ENCODE measurements around the gene ITPR1. TPM values are rescaled to one million over a fixed set of nuclear protein-coding genes. Genes with fewer than 3 reads are reported as not detected.

Gene ITPR1
- polyA plus RNA-seq, 1 of the 3 experiments (the other 2 are of a cell fraction): 5.9 TPM

- H3K27ac ChIP-seq (ENCODE audit: low read depth in 2 of 2, low read length in 1 of 2): no peak overlapping the region
Measured at GRCh38 chr3:4681301-4681700, 188.2 kb downstream of the ITPR1 start.

GRCh38 chr3:4684117-4684516, 191.0 kb downstream of the ITPR1 start:
- CTCF ChIA-PET: interaction anchor here (1.1 to 2.2 kb wide), 3 partner anchors 27 to 334 kb away, joined by 3 to 10 read pairs (median 5); no protein-coding TSS in a partner anchor
- H3K4me3 ChIP-seq (ENCODE audit: low read depth in 2 of 2, low read length in 1 of 2): no peak overlapping the region
- TF ChIP-seq IRF3 (IDR thresholded peaks at IDR 0.05; ENCODE audit: low read depth, low read length) (no peak), TEAD4 (IDR thresholded peaks at IDR 0.05; ENCODE audit: borderline replicate concordance, insufficient read depth) (no peak), GABPA (IDR thresholded peaks at IDR 0.05; ENCODE audit: low read depth) (no peak), EZH2phosphoT487 (IDR thresholded peaks at IDR 0.05; ENCODE audit: borderline replicate concordance, low read depth) (no peak), FOSL2 (IDR thresholded peaks at IDR 0.05; ENCODE audit: borderline replicate concordance, low read depth) (no peak), CHD2 (IDR thresholded peaks at IDR 0.05; ENCODE audit: low read length, partially characterized antibody) (no peak), USF2 (IDR thresholded peaks at IDR 0.05; ENCODE audit: borderline replicate concordance, low read depth, low read length) (no peak), JUND (IDR thresholded peaks at IDR 0.05) (no peak), FOXM1 (IDR thresholded peaks at IDR 0.05; ENCODE audit: low read depth) (no peak), RFX5 (IDR thresholded peaks at IDR 0.05; ENCODE audit: low read length) (no peak), SIN3A (IDR thresholded peaks at IDR 0.05; ENCODE audit: borderline replicate concordance, low read depth, low read length) (no peak), MAX (IDR thresholded peaks at IDR 0.05; ENCODE audit: low read depth) (no peak), RCOR1 (IDR thresholded peaks at IDR 0.05; ENCODE audit: low read length) (no peak), FOXJ3 (CRISPR knock-in tag; IDR thresholded peaks at IDR 0.05) (no peak), NRF1 (IDR thresholded peaks at IDR 0.05; ENCODE audit: low read depth, low read length) (no peak), RAD21 (IDR thresholded peaks at IDR 0.05; ENCODE audit: low read length) (no peak), MXI1 (IDR thresholded peaks at IDR 0.05; ENCODE audit: low read depth, low read length) (no peak), YY1 (IDR thresholded peaks at IDR 0.05; ENCODE audit: low read depth) (no peak)

More at GRCh38 chr3:4681301-4681700, 188.2 kb downstream of the ITPR1 start:
- ChIA-PET POLR2A (no interaction called here), CTCF (interaction anchor here (0.8 to 3.0 kb wide), 3 partner anchors 30 to 377 kb away, joined by 3 to 10 read pairs (median 3); no protein-coding TSS in a partner anchor)
- no peak overlapping the region for H3K9ac ChIP-seq
- H3K9me3 ChIP-seq: no peaks in the 10 kb centered on the region
- H3K4me1 ChIP-seq (ENCODE audit: control insufficient read depth in 1 of 2, insufficient read depth in 2 of 2, low read depth in 1 of 2, low read length in 1 of 2): peaks cover 0 to 7% of the 10 kb centered on the region in 2 experiments; a peak in 1 of 4 replicates
- H3K9me2 ChIP-seq: no peaks in the 10 kb centered on the region
- no peaks in the 10 kb centered on the region for H4K20me1 ChIP-seq (ENCODE audit: insufficient read depth)
- no peak overlapping the region for H3K4me3 ChIP-seq (ENCODE audit: low read depth in 2 of 2, low read length in 1 of 2)
- H3F3A ChIP-seq (replicated peaks; ENCODE audit: insufficient read depth): peaks cover 4% of the 10 kb centered on the region
- no peaks in the 10 kb centered on the region for H3K27me3 ChIP-seq (ENCODE audit: insufficient read depth)
- DNase-seq: no peak
- H3K79me2 ChIP-seq (ENCODE audit: insufficient read depth): no peaks in the 10 kb centered on the region
- no peak overlapping the region for H3K4me2 ChIP-seq
- TF ChIP-seq RCOR1 (IDR thresholded peaks at IDR 0.05; ENCODE audit: low read length) (no peak), IRF3 (IDR thresholded peaks at IDR 0.05; ENCODE audit: low read depth, low read length) (no peak), MAX (IDR thresholded peaks at IDR 0.05; ENCODE audit: low read depth) (no peak), YY1 (IDR thresholded peaks at IDR 0.05; ENCODE audit: low read depth) (no peak)
- peaks cover 0 to 25% of the 10 kb centered on the region in 2 experiments for H3K36me3 ChIP-seq (replicated peaks in 1 of 2; ENCODE audit: control insufficient read depth in 1 of 2, insufficient read depth in 2 of 2, low read length in 1 of 2)
- H2AFZ ChIP-seq (ENCODE audit: low read depth): no peak overlapping the region

More at GRCh38 chr3:4684117-4684516, 191.0 kb downstream of the ITPR1 start:
- H3K4me1 ChIP-seq (ENCODE audit: control insufficient read depth in 1 of 2, insufficient read depth in 2 of 2, low read depth in 1 of 2, low read length in 1 of 2): peaks cover 0 to 7% of the 10 kb centered on the region in 2 experiments; a peak in 1 of 4 replicates
- no peak for DNase-seq
- H3K36me3 ChIP-seq (replicated peaks in 1 of 2; ENCODE audit: control insufficient read depth in 1 of 2, insufficient read depth in 2 of 2, low read length in 1 of 2): peaks cover 0 to 36% of the 10 kb centered on the region in 2 experiments
- peaks cover 4% of the 10 kb centered on the region for H3F3A ChIP-seq (replicated peaks; ENCODE audit: insufficient read depth)
- no peak overlapping the region for H3K9ac ChIP-seq
- POLR2A ChIA-PET: no interaction called here
- no peaks in the 10 kb centered on the region for H4K20me1 ChIP-seq (ENCODE audit: insufficient read depth)
- no peak overlapping the region for H3K27ac ChIP-seq (ENCODE audit: low read depth in 2 of 2, low read length in 1 of 2)
- no peaks in the 10 kb centered on the region for H3K9me2 ChIP-seq
- no peaks in the 10 kb centered on the region for H3K79me2 ChIP-seq (ENCODE audit: insufficient read depth)
- H2AFZ ChIP-seq (ENCODE audit: low read depth): no peak overlapping the region
- no peaks in the 10 kb centered on the region for H3K27me3 ChIP-seq (ENCODE audit: insufficient read depth)
- H3K4me2 ChIP-seq: no peak overlapping the region
- no peaks in the 10 kb centered on the region for H3K9me3 ChIP-seq
- 41% methylated on average over 1 of the region's 1 CpG for WGBS (ENCODE audit: low lambda C conversion rate)

Measured in SK-N-SH (cell line).